T47D (cell line): ENCODE measurements around the gene UBR4.
"Not testable (repeated sequence)": the region's sequence is repeated elsewhere in the genome, so short reads cannot be mapped to it uniquely, and the experiment has no call there.

Experiments
- DNase-seq, 2 experiments: peaks; one replicate each; pipeline versions ENCODE4 v3.0.0 to v3.0.0-alpha.2; 2011 to 2012; ENCODE audit warnings: low read depth in 1 of 2, low spot score in 1 of 2
- JUND ChIP-seq: IDR thresholded peaks from 2 replicates; pipeline ENCODE4 v1.6.1; 2012; ENCODE audit warnings: low read depth
- in situ Hi-C: cut with HindIII; loops from 2 replicates; pipeline ENCODE4 v1.10.0; 2016; ENCODE audit warnings: low sequenced_read_pairs, low pct_unique_long_range_greater_than_20kb

Gene UBR4

GRCh38 chr1:19209990-19210771, at the start of gene UBR4:
TSS of gene UBR4 (minus strand) at chr1:19210266. CDS start at chr1:19210248, 18 bp downstream.
- in situ Hi-C loops = no loop called here
- no peak for TF ChIP-seq JUND
- DNase-seq = peak; percentile 37 to 94

DNA sequence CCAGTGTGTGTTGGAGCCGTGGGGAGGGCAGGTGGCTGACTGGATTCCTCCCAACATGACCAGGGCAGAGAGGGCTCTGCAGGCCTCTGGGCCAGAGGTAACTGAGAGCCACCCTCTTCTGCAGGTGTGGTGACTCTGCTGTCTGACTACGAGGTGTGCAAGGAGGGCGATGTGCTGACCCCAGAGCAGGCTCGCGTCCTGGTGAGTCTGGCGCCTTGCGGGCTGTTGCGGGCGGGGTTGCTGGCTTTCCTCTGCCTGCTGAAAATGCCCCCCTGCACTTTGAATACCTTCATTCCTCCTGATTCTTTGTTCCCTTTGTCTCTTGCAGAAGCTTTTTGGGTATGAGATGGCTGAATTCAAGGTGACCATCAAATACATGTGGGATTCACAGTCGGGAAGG, 48.3 kb upstream of the UBR4 start:
- in situ Hi-C loops = no loop called here
- no peak for TF ChIP-seq JUND

GRCh38 chr1:19257178-19257914, 47.3 kb upstream of the UBR4 start:
- in situ Hi-C loops = no loop called here
- TF ChIP-seq JUND = no peak
- DNase-seq = no peak

More for the DNA sequence above, 48.3 kb upstream of the UBR4 start:
- DNase-seq = no peak

GRCh38 chr1:19256301-19256700, 46.2 kb upstream of the UBR4 start:
- in situ Hi-C loops, DNase-seq: not testable (repeated sequence)

- in situ Hi-C loops = no loop called here
- DNase-seq = no peak
- TF ChIP-seq JUND = no peak
Observed at GRCh38 chr1:19255288-19255687, 45.2 kb upstream of the UBR4 start.

GRCh38 chr1:19254416-19254815, 44.4 kb upstream of the UBR4 start:
- in situ Hi-C loops = no loop called here
- DNase-seq = no peak
- TF ChIP-seq JUND = no peak

DNA sequence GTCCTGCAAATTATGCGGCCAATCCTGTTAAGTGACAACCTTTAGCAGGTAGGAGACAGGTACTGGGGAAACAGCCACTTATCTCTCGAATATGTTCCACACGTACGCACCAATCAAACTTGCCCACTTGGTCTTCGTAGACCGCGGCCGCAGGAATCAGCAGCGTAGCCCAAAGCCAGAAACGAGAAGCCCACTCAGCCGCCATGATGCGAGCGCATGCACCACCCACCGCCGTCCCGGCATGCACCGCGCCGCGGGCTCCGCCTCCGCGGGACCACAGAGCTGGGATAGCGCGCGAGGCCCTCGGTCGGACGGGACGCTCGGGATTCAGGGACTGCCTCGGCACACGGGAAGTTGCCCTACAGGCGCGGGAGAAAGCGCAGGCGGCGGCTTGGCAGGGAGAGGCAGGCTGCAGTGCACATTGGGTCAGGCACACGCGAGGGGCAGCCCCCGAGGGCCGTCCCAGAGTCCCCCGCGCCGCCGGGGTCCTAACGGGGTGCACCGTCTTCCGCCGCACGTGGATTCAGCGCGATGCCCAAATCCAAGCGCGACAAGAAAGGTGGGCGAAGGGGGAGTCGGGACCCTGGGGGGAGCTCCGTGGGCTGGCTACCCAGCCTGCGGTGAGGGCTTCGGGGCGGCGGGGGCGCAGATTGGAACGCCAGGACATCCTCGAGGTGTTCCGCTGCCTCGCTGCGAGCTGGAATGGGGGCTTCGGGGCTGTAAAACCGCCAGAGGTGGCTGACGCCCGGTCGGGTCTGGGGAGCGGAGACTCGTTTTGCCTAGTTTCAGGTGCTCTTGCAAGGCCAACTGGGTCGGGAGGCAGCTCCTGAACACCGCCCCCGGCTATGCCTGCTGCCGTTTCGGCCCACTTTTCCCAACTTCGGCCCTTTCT, 41.5 kb upstream of the UBR4 start, which contains the start of the genes EMC1 and MRTO4:
Gene EMC1 (minus strand): TSS at position 220 of the 892 bp plus-strand sequence. CDS start 15 bp downstream, at position 205.
Gene MRTO4 (plus strand): TSS at position 501 of the 892 bp plus-strand sequence. CDS start 31 bp downstream, at position 532.
- peak; percentile 77 to 82 for DNase-seq
- TF ChIP-seq JUND = no peak

DNA sequence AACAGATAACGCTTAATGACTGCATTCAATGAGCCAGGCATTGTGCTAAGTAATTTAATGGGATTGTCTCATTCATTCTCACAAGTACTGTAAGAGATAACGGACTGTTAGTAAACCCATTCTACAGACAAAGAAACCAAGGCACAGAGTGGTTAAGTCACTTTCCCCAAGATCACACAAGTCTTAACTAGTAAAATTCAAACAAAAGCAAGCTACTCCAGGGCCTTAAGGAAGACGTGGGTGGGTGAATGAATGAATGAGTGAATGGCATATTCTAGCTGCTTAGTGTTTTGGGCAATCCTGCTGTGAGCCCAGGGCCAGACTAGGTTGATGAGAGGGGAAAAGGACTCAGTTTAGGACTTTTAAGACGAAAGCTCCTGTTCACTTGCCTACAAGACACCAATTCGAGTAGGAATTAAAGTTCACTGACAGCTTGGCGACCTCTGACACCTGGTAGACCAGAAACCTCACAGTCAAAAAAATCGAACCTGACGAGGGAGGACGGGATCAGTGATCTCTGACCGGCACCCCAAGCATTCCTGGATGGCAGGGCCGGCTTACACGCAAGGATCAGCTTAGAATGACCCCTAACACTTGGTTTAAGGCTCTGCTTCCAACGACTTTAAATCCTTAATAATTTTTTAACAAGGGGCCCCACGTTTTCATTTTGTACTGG, 40.7 kb upstream of the UBR4 start:
- in situ Hi-C loops = no loop called here
- peak in 1 of 2 experiments; percentile 5 for DNase-seq
- TF ChIP-seq JUND = no peak

More for the DNA sequence above, 41.5 kb upstream of the UBR4 start, which contains the start of the genes EMC1 and MRTO4:
- in situ Hi-C loops = no loop called here

DNA sequence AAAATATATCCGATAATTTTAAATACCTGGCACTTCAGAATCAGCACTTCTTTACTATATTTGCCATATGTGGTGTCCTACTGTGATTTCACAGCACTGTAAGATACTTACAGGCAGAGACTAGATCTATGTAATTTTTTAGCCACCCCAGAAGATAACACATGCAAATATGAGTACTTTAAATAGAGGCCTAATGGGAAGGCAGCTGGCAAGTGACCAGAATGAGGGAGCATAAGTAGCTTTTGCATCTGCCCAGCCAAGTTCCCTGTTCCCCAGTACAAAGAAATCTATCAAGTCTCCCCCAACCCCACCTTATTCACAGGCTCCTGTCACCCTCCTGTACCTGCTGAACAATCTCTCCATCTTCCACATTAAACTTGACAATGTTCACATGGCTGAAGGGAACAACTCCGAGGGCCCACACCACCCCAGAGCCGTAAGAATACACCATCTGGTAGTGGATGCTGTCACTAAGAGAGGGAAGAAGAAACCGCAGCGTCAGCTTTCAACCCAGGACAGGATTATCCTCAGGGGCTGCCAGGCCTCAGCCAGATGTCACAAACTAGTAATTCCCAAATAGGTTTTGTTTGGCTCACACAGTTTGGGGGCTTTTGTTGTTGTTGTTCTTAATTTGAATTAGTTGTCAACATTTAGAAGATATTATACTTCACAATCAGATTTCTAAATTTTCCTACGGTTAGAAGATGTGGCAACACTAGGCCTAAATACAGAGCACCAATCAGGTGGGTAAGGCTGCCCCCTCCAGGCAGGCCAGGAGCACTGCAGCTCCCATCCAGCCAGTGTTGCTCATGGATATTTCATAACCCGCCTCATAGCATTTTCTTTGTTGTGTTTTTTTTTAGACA, 30.8 kb upstream of the UBR4 start:
- in situ Hi-C loops = no loop called here
- TF ChIP-seq JUND = no peak
- peak; percentile 45 to 46 for DNase-seq

DNA sequence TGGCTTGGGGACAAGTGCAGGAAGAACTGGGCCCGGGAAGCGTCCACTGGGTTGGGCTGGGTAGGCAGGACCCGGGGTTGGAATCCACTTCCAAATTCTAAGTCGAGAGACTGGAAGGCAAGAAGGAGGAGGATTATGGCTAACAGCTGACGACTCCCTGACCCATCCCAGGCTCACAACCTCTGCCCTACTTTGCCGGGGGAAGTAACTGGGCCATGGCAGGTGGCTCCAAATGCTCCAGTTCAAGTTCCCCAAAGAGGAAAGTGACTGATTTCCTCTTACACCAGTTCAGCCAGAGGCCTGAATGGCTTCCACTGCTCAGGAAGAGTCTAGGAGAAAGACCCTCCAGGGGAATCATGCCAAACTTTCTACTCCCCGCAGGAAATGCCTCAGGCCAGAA, 29.8 kb upstream of the UBR4 start:
- in situ Hi-C loops = no loop called here
- no peak for TF ChIP-seq JUND
- no peak for DNase-seq

- TF ChIP-seq JUND = no peak
Observed at GRCh38 chr1:19234224-19234623, 24.2 kb upstream of the UBR4 start.

More at GRCh38 chr1:19234224-19234623, 24.2 kb upstream of the UBR4 start:
- in situ Hi-C loops = no loop called here
- no peak for DNase-seq
